Brain microvascular endothelial cell (primary cell): ENCODE data around the gene DGCR6.
"Not testable (repeated sequence)": the region's sequence is repeated elsewhere in the genome, so short reads cannot be mapped to it uniquely, and the experiment has no call there.

Experiments
- DNase-seq: peaks from one replicate; pipeline ENCODE4 v3.0.0-alpha.2; 2020
- H3K27ac ChIP-seq: fragments of 250-450 bp; sonication (Bioruptor Pico); 2 replicates; pipeline ENCODE4 v1.5.1; 2020; ENCODE audit warnings: mild to moderate bottlenecking, moderate library complexity
- H3K27me3 ChIP-seq: fragments of 250-450 bp; sonication (Bioruptor Pico); replicated peaks from 2 replicates; pipeline ENCODE4 v1.5.1; 2020; ENCODE audit warnings: mild to moderate bottlenecking
- H3K36me3 ChIP-seq: fragments of 250-450 bp; sonication (Bioruptor Pico); replicated peaks from 2 replicates; pipeline ENCODE4 v1.5.1; 2020; ENCODE audit warnings: mild to moderate bottlenecking
- H3K4me3 ChIP-seq: 2 replicates; pipeline ENCODE4 v1.5.1; 2011; ENCODE audit warnings: low read depth, mild to moderate bottlenecking, control low read depth, low read length, moderate library complexity
- in situ Hi-C: cut with HindIII; loops from 2 replicates; pipeline ENCODE4 v1.10.0; 2017; ENCODE audit warnings: low sequenced_read_pairs, low pct_ligation_motif_present
- TF ChIP-seq, protein P1 (sequence below): IDR thresholded peaks from 2 replicates; pipeline ENCODE4 v1.5.1; 2011; ENCODE audit warnings: low read depth, mild to moderate bottlenecking, moderate library complexity, low read length, control low read depth, inconsistent platforms; ENCODE audit errors: missing control alignments

Gene DGCR6

DNA sequence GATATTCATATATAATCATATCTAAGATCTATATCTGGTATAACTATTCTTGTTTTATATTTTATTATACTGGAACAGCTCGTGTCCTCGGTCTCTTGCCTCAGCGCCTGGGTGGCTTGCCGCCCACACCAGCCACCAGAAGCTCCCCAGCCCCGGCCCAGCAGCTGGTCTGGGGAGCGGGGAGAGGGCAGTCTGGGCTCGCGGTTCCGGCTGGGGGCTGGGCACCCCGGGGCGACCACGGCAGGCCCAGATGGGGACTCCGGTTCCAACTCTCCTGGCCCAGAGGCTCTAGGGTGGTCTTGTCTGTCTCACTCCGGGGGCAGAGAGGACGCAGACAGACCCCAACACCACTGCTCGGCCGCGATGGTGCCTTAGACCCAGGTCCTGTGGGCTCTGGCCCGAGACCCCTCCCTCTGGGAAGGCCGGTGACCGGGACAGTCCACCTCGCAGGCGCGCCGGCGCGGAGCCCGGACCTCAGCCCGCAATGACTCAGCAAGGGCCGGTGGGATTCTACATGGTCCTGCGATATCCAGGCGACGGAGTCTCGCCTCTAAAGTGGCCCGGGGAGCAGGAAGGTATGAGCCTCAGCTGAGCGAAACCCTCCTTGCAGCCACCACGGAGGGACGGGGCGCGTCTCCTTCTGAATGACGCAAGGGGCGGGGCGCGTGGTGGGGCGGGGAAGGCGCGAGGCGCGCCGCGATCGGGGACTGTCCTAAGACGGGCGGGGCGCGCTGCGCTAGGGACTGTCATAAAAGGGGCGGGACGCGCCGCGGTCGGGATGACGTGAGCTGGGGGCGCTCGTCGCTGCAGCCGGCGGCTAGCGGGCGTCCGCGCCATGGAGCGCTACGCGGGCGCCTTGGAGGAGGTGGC lies at the start of gene DGCR6:
TSS of gene DGCR6 (plus strand) at position 781 of the 870 bp plus-strand sequence. CDS start at position 836, 55 bp downstream.
- H3K4me3 ChIP-seq: no peak within 1 kb of the TSS
- no peak within 1 kb of the TSS for H3K27ac ChIP-seq
- in situ Hi-C loops: no loop called here
- no peaks in the 10 kb centered on the region for H3K27me3 ChIP-seq
- TF ChIP-seq, protein P1, sequence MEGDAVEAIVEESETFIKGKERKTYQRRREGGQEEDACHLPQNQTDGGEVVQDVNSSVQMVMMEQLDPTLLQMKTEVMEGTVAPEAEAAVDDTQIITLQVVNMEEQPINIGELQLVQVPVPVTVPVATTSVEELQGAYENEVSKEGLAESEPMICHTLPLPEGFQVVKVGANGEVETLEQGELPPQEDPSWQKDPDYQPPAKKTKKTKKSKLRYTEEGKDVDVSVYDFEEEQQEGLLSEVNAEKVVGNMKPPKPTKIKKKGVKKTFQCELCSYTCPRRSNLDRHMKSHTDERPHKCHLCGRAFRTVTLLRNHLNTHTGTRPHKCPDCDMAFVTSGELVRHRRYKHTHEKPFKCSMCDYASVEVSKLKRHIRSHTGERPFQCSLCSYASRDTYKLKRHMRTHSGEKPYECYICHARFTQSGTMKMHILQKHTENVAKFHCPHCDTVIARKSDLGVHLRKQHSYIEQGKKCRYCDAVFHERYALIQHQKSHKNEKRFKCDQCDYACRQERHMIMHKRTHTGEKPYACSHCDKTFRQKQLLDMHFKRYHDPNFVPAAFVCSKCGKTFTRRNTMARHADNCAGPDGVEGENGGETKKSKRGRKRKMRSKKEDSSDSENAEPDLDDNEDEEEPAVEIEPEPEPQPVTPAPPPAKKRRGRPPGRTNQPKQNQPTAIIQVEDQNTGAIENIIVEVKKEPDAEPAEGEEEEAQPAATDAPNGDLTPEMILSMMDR: no peak
- DNase-seq: no peak
- no peaks in the 10 kb centered on the region for H3K36me3 ChIP-seq

DNA sequence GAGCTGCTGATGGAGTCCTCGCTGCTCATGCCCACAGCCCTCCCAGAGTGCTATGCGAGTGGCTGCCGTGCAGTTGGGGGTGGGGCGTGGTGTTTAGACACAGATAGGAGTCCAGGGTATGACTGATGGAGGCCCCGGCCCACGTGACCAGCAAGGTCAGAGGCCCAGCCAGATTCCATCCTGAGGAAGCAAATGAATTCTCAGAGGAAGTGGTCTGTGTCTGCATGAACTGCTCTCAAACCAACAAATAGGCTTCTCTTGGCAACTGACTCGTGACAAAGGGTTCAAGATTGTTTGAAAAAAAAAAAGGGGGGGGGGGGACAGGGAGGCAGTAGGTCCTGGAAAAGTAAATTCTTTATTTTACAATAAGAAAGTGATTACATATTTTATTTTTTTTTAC lies 46.8 kb upstream of the DGCR6 start:
- H3K36me3 ChIP-seq, H3K27ac ChIP-seq, in situ Hi-C loops, DNase-seq, H3K4me3 ChIP-seq, H3K27me3 ChIP-seq: not testable (repeated sequence)

DNA sequence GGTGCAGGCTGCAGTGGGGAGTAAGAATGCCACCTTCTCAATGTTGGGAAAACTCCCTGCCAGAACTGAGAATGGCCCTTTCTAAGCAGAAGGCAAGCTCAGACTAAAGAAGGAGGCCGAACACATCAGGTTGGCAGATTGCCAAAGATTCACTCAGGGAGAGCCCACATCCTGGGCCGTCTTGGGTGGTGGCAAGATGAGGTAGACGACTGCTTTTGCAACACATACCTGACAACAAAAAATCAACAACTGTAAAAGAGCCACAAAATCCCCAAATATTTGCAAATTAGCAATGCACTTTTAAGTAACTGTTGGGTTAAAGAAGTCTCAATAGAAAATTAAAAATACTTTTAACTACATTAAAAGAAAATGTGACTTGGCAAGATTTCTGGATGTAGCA lies 24.9 kb upstream of the DGCR6 start:
- not testable (repeated sequence) for DNase-seq, H3K36me3 ChIP-seq

DNA sequence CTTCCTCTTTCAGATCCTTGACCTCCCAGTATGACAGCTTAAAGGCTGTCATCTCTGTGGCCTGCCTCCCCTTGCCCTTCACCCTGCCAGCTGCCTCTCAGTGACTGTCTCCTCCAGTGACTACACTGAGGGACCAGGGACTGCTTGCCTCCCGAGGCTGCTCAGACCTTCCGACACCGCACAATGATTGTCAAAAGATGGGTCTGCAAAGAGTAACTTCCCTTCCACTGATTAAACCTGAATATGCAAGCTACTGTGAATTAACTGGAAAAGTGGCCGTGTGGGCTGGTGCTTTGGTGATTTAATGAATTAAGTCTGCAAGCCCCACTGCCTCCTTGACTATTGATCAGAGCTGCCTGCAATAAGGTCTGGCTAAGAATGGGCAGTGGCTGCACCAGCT lies 21.7 kb upstream of the DGCR6 start:
- H3K27me3 ChIP-seq, DNase-seq, H3K36me3 ChIP-seq, in situ Hi-C loops, H3K4me3 ChIP-seq, H3K27ac ChIP-seq: not testable (repeated sequence)

More for the DNA sequence above, 24.9 kb upstream of the DGCR6 start:
- H3K27ac ChIP-seq, H3K27me3 ChIP-seq, in situ Hi-C loops, H3K4me3 ChIP-seq: not testable (repeated sequence)

DNA sequence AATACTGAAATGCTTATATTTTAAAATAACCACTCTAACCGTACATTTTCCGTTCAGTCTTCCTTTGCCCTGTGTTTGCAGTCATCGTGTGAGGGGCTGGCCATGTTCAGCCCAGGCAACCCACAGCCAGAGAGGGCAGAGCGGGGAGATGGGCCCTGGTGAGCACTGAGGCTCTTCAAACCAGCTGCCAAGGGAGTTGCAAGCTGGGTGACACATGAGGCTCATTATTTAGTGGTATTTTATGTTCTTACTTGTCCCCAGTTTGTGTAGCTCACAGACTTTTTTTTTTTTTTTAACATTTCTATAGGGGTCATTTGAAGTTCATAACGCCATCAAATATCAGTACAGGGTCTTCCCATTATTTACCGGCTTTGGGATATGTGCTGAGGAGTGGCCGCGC lies 18.0 kb upstream of the DGCR6 start:
- H3K27ac ChIP-seq: no peak overlapping the region
- TF ChIP-seq, protein P1: no peak
- H3K27me3 ChIP-seq: no peaks in the 10 kb centered on the region
- no peaks in the 10 kb centered on the region for H3K36me3 ChIP-seq
- DNase-seq: no peak
- no peak overlapping the region for H3K4me3 ChIP-seq
- in situ Hi-C loops: no loop called here

DNA sequence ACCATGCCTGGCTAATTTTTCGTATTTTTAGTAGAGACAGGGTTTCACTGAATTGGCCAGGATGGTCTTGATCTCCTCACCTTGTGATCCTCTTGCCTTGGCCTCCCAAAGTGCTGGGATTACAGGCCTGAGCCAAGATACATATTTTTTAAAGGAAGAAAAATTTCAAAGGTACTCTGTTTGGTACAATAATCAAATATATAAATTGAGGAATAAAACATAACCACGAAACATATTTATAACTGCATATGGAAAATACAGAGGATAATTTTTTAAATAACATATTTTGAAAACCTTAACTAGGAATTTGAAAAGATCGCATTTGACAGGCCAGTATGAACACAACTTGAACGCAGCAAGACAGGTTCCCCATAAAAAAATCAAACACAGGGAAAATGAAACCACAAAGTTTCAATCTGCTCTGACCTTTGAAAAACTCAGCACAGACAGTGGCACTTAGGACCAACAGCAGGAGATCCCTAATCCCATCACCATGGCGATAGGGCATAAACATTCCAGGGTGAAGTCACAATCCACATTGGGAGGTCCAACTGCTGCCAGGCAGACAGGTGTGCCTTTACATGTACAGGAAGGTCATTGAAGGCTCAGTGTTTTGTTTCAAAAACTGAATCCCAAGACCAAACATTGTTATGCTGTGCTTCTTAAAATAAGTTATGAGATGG lies 15.5 kb upstream of the DGCR6 start:
- DNase-seq, in situ Hi-C loops, H3K27ac ChIP-seq: not testable (repeated sequence)

DNA sequence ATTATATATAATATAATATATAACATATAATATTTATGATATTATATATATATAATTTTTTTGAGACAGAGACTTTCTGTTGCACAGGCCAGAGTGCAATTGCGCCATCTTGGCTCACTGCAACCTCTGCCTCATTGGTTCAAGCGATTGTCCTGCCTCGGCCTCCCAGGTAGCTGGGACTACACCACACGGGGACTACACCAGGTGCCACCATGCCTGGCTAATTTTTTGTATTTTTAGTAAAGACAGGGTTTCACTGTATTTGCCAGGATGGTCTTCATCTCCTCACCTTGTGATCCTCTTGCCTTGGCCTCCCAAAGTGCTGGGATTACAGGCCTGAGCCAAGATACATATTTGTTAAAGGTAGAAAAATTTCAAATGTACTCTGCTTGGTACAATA lies 12.3 kb upstream of the DGCR6 start:
- H3K36me3 ChIP-seq, in situ Hi-C loops: not testable (repeated sequence)

More for the DNA sequence above, 15.5 kb upstream of the DGCR6 start:
- H3K27me3 ChIP-seq, H3K4me3 ChIP-seq, H3K36me3 ChIP-seq: not testable (repeated sequence)

DNA sequence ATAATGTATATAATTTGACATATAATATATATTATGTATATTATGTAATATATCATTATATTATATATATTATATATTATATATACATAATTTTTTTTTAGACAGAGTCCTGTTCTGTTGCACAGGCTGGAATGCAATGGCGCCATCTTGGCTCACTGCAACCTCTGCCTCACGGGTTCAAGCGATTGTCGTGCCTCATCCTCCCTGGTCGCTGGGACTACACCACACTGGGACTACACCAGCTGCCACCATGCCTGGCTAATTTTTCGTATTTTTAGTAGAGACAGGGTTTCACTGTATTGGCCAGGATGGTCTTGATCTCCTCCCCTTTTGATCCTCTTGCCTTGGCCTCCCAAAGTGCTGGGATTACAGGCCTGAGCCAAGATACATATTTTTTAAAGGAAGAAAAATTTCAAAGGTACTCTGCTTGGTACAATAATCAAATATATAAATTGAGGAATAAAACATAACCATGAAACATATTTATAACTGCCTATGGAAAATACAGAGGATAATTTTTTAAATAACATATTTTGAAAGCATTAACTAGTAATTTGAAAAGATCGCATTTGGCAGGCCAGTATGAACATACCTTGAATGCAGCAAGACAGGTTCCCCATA lies 10.0 kb upstream of the DGCR6 start:
- H3K4me3 ChIP-seq, in situ Hi-C loops, H3K27ac ChIP-seq, H3K27me3 ChIP-seq, H3K36me3 ChIP-seq, DNase-seq: not testable (repeated sequence)

More for the DNA sequence above, 12.3 kb upstream of the DGCR6 start:
- DNase-seq, H3K27me3 ChIP-seq, H3K4me3 ChIP-seq, H3K27ac ChIP-seq: not testable (repeated sequence)

DNA sequence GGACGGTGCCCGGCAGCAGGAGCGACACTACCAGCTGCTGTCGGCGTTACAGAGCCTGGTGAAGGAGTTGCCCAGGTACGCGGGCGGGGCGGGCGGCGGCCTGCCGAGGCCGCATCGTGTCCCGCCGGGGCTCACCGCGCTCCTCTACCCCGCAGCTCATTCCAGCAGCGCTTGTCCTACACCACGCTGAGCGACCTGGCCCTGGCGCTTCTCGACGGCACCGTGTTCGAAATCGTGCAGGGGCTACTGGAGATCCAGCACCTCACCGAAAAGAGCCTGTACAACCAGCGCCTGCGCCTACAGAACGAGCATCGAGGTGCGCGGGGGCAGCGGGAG lies 258 bp downstream of the DGCR6 start:
- H3K27me3 ChIP-seq, DNase-seq, in situ Hi-C loops, H3K27ac ChIP-seq, H3K36me3 ChIP-seq, H3K4me3 ChIP-seq: not testable (repeated sequence)
